Measurements from ENCODE around the gene AGPS.
"Not testable (repeated sequence)": the region's sequence is repeated elsewhere in the genome, so short reads cannot be mapped to it uniquely, and the experiment has no call there.

The AGPS gene

GRCh38 chr2:177385151-177385550 lies 7.4 kb upstream of the AGPS start:
- DNase-seq (ENCODE audit: low spot score), result no peak

GRCh38 chr2:177391822-177392372 lies 676 bp upstream of the AGPS start:
- no peak for DNase-seq (ENCODE audit: low spot score)

GRCh38 chr2:177393203-177393755 lies 706 bp downstream of the AGPS start:
- DNase-seq (ENCODE audit: low spot score), result no peak

- DNase-seq (ENCODE audit: low spot score), result no peak
These were observed 1.4 kb downstream of the AGPS start for GRCh38 chr2:177393824-177394593.

- no peak for DNase-seq (ENCODE audit: low spot score)
These were observed 2.0 kb downstream of the AGPS start for GRCh38 chr2:177394594-177394973.

GRCh38 chr2:177395351-177396065 lies 2.9 kb downstream of the AGPS start:
- no peak for DNase-seq (ENCODE audit: low spot score)

- DNase-seq (ENCODE audit: low spot score), result no peak
These were observed 4.3 kb downstream of the AGPS start for GRCh38 chr2:177396703-177397460.

- DNase-seq (ENCODE audit: low spot score), result no peak
These were observed 5.1 kb downstream of the AGPS start for GRCh38 chr2:177397481-177398289.

- no peak for DNase-seq (ENCODE audit: low spot score)
These were observed 5.7 kb downstream of the AGPS start for GRCh38 chr2:177398290-177398683.

- no peak for DNase-seq (ENCODE audit: low spot score)
These were observed 6.2 kb downstream of the AGPS start for GRCh38 chr2:177398791-177399190.

- no peak for DNase-seq (ENCODE audit: low spot score)
These were observed 6.8 kb downstream of the AGPS start for GRCh38 chr2:177399376-177399775.

- no peak for DNase-seq (ENCODE audit: low spot score)
These were observed 7.9 kb downstream of the AGPS start for GRCh38 chr2:177400337-177400923.

GRCh38 chr2:177402096-177402495 lies 9.5 kb downstream of the AGPS start:
- DNase-seq (ENCODE audit: low spot score), result no peak

GRCh38 chr2:177403838-177404237 lies 11.3 kb downstream of the AGPS start:
- no peak for DNase-seq (ENCODE audit: low spot score)

GRCh38 chr2:177404243-177404642 lies 11.7 kb downstream of the AGPS start:
- DNase-seq (ENCODE audit: low spot score), result no peak

GRCh38 chr2:177405029-177405692 lies 12.6 kb downstream of the AGPS start:
- DNase-seq (ENCODE audit: low spot score), result no peak

- no peak for DNase-seq (ENCODE audit: low spot score)
These were observed 13.6 kb downstream of the AGPS start for GRCh38 chr2:177406182-177406581.

- no peak for DNase-seq (ENCODE audit: low spot score)
These were observed 14.5 kb downstream of the AGPS start for GRCh38 chr2:177407031-177407430.

GRCh38 chr2:177410629-177411028 lies 18.1 kb downstream of the AGPS start:
- DNase-seq (ENCODE audit: low spot score), result not testable (repeated sequence)

GRCh38 chr2:177413703-177414102 lies 21.1 kb downstream of the AGPS start:
- no peak for DNase-seq (ENCODE audit: low spot score)
